KOPT-K1 (cell line): Measurements from ENCODE around the gene SYTL2.

Experiments used
- H3K27ac ChIP-seq: fragments of 200-600 bp; sonication (generic); 2 replicates; pipeline ENCODE4 v1.5.1; 2016; ENCODE audit warnings: antibody characterized with exemption, mild to moderate bottlenecking, low read depth, low read length; ENCODE audit not compliant: poor library complexity, severe bottlenecking
- H3K36me3 ChIP-seq: fragments of 200-600 bp; sonication (generic); 2 replicates; pipeline ENCODE4 v1.5.1; 2017; ENCODE audit warnings: antibody characterized with exemption, mild to moderate bottlenecking, low read length, moderate library complexity; ENCODE audit not compliant: insufficient read depth
- H3K9me3 ChIP-seq: fragments of 200-600 bp; sonication (generic); 2 replicates; pipeline ENCODE4 v1.5.1; 2017; ENCODE audit warnings: antibody characterized with exemption, low read length, mild to moderate bottlenecking; ENCODE audit not compliant: insufficient read depth, poor library complexity, severe bottlenecking

Gene SYTL2

GRCh38 chr11:85724748-85725465 lies 86.0 kb downstream of the SYTL2 start:
- H3K9me3 ChIP-seq: no peaks in the 10 kb centered on the region
- no peaks in the 10 kb centered on the region for H3K36me3 ChIP-seq
- H3K27ac ChIP-seq: no peak overlapping the region

DNA sequence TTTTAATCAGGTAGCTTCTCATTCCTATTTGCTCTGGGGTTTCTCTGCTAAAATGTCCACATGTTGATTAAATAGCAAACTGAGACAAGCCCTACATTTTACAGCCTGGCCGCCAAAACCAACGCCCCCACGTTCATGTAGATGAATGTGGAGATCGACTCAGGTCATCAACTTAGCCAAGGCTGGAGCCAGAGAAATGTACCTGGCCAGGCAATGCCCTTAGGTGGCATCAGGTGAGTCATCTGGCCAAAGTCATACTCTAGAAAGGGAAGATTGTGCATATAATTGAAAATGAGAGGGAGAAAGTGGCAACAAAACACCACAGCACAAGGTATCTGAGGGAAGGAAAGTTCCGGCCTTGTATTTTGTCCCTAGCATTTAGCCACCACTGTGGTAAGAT lies 87.9 kb downstream of the SYTL2 start:
- Histone ChIP-seq H3K9me3 (no peaks in the 10 kb centered on the region), H3K36me3 (no peaks in the 10 kb centered on the region), H3K27ac (no peak overlapping the region)

- Histone ChIP-seq H3K27ac (no peak overlapping the region), H3K36me3 (no peaks in the 10 kb centered on the region), H3K9me3 (no peaks in the 10 kb centered on the region)
Observed at GRCh38 chr11:85721191-85721590, 89.8 kb downstream of the SYTL2 start.

- Histone ChIP-seq H3K36me3 (no peaks in the 10 kb centered on the region), H3K9me3 (no peaks in the 10 kb centered on the region), H3K27ac (no peak overlapping the region)
Observed at GRCh38 chr11:85718991-85719807, 91.7 kb downstream of the SYTL2 start.

GRCh38 chr11:85718126-85718943 lies 92.6 kb downstream of the SYTL2 start:
- H3K36me3 ChIP-seq: no peaks in the 10 kb centered on the region
- H3K9me3 ChIP-seq: no peaks in the 10 kb centered on the region
- no peak overlapping the region for H3K27ac ChIP-seq

- Histone ChIP-seq H3K9me3 (no peaks in the 10 kb centered on the region), H3K27ac (no peak overlapping the region), H3K36me3 (no peaks in the 10 kb centered on the region)
Observed at GRCh38 chr11:85717429-85717828, 93.5 kb downstream of the SYTL2 start.

DNA sequence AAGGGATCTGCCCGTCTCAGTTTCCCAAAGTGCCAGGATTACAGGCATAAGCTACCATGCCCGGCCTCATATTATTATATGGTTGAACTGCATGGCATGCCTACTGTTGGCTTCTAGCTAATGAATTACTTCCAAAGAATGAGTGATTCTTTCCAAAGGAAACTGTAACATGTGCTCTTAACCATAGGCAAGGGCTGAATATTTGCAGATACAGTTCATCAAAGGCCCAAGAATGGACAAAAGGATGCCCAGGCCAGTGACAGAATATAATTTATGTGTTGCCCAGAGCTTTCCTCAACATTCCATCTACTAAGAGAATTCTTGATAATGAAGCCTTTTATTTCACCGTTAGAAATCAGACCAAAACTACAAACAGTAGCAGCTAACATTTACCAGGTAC lies 98.0 kb downstream of the SYTL2 start:
- Histone ChIP-seq H3K27ac (no peak overlapping the region), H3K9me3 (no peaks in the 10 kb centered on the region), H3K36me3 (no peaks in the 10 kb centered on the region)

DNA sequence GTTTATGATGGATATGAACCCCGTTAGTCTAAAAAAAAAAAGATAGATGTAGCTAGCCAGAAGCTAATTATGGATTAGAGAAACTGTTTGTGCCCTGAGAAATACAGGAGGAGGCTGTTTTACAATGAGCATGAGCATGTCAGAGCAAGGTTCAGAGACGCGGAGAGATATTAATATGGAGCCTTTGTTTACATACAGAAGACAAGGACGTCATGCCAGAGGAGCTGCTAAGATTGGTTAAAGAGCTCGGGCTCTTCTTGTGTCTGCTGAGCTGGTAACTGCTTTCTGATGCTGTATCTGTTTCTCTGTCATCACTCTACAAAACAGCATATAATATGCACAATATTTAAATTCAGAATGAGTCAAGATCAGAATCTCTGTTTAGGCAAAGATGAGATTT lies 100.0 kb downstream of the SYTL2 start:
- no peaks in the 10 kb centered on the region for H3K36me3 ChIP-seq
- no peaks in the 10 kb centered on the region for H3K9me3 ChIP-seq
- no peak overlapping the region for H3K27ac ChIP-seq

DNA sequence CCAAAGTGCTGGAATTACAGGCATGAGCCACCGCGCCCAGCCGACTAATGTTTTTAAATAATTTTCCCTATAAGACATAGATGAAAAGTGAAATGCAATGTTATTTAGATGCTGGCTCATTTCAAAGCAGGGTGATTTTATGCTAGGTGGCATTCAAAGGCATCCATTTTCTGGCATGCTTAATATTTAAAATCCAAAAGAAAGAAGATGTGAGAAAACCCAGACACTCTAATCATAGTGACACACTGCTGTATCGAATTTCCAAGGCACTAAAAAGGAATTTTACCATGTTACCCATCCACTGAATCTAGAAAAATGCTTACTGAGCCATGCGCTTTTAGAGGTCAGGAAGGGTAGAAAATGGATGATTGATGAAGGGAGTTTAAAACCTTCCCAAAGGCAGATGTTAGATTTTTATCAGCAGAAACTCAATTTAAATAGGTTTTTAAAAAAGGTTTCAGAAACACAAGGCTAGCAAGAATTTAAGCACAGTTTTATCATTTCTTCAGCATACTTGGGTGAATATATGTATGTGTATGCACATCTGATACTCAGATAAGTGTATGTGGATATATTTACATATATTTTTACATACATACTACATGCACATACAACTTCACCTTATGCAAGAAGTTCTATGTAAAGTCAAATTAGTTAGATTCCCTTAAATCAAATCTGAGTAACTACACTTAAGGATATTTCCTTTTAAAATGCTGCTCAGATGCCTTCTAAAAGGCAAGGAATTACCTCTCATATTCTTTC lies 100.8 kb downstream of the SYTL2 start:
- Histone ChIP-seq H3K36me3 (no peaks in the 10 kb centered on the region), H3K9me3 (no peaks in the 10 kb centered on the region), H3K27ac (no peak overlapping the region)

GRCh38 chr11:85705800-85706199 lies 105.1 kb downstream of the SYTL2 start:
- no peak overlapping the region for H3K27ac ChIP-seq
- H3K36me3 ChIP-seq: no peaks in the 10 kb centered on the region
- H3K9me3 ChIP-seq: no peaks in the 10 kb centered on the region

- Histone ChIP-seq H3K27ac (no peak overlapping the region), H3K36me3 (no peaks in the 10 kb centered on the region), H3K9me3 (no peaks in the 10 kb centered on the region)
Observed at GRCh38 chr11:85704967-85705366, 106.0 kb downstream of the SYTL2 start.

DNA sequence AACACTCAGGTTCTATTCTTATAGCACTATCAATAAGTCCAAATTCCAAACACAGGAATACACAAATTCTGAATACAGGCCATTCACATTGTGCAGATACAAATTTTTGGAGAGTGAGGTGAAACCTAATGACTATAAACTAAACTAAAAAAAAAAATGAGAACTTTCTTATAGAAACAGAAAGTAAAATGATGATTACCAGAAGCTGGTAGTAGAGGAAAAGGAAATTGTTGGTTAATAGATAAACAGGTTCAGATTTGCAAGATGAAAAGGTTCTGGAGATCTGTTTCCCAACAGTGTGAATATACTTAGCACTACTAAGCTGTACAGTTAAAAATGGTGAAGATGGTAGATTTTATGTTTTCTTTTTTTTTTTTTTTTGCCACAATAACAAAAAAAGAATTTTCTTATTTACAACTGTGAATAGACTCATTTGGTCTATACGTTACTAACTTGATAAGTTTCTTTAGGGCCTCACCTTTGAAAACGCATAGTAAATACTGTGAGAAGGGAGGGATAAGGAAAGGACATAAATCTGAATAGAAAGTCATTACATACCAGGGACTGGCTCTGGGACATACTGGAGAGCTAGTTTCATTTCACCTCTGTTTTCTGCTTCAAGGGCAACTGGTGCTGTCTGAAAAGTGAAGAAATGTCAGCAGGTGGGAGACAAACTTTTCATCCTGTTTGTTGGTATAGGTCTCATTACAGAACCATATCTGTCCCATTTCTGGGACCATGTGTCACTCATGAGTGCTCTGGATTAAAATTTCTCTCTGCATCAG lies 110.8 kb downstream of the SYTL2 start:
- no peaks in the 10 kb centered on the region for H3K36me3 ChIP-seq
- H3K27ac ChIP-seq: no peak overlapping the region
- no peaks in the 10 kb centered on the region for H3K9me3 ChIP-seq

DNA sequence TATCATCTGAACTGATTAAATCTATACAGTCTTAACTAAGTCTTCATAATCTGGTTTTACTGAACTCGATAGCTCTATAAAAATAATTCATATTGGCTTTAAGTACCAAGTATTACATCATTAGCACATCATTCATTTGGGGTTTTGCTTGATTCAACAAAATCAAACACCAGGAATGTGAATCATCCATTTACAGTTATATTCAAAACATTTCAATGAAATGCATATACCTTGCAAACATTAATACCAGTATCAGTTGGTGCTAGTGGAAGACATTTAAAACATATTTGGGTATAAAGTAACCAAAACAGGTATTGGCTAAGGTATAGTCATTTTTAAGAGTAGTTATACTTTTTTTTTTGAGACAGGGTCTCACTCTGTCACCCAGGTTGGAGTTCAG lies 112.7 kb downstream of the SYTL2 start:
- H3K36me3 ChIP-seq: no peaks in the 10 kb centered on the region
- no peak overlapping the region for H3K27ac ChIP-seq
- H3K9me3 ChIP-seq: no peaks in the 10 kb centered on the region

GRCh38 chr11:85697747-85698146 lies 113.2 kb downstream of the SYTL2 start:
- Histone ChIP-seq H3K36me3 (no peaks in the 10 kb centered on the region), H3K9me3 (no peaks in the 10 kb centered on the region), H3K27ac (no peak overlapping the region)
